ENCODE data around the gene KCTD19. TPM values are rescaled to one million over a fixed set of nuclear protein-coding genes. Genes with fewer than 3 reads are reported as not detected.

Gene KCTD19
- total RNA-seq, 2 experiments from 2014 or later: 1.1 to 3.3 TPM

Other genes starting within 250 kb of the KCTD19 start
- gene PHAF1, start 216.8 kb downstream of the KCTD19 start, total RNA-seq: 10 to 100 TPM; 14.2 to 15.2 TPM
- 1 to 10 TPM; 5.6 to 7.9 TPM for gene B3GNT9, start 175.7 kb downstream of the KCTD19 start, total RNA-seq
- gene TRADD, start 166.8 kb downstream of the KCTD19 start, total RNA-seq: 10 to 100 TPM; 36.4 to 52.6 TPM
- 10 to 100 TPM; 15.7 to 24.5 TPM for gene FBXL8, start 166.8 kb downstream of the KCTD19 start, total RNA-seq
- gene HSF4, start 162.0 kb downstream of the KCTD19 start, total RNA-seq: 10 to 100 TPM; 15.0 to 43.7 TPM
- gene NOL3, start 156.2 kb downstream of the KCTD19 start, total RNA-seq: 10 to 100 TPM in 1 of 2 experiments, 1 to 10 TPM in 1; 3.3 to 10.3 TPM
- gene MATCAP1, start 142.8 kb downstream of the KCTD19 start, total RNA-seq: 10 to 100 TPM; 38.6 to 56.0 TPM
- gene EXOC3L1, start 136.6 kb downstream of the KCTD19 start, total RNA-seq: not detected
- 100 to 1,000 TPM; 147 to 148 TPM for gene E2F4, start 134.6 kb downstream of the KCTD19 start, total RNA-seq
- 1 to 10 TPM; 6.2 to 9.8 TPM for gene ELMO3, start 127.6 kb downstream of the KCTD19 start, total RNA-seq
- gene TMEM208, start 99.6 kb downstream of the KCTD19 start, total RNA-seq: 10 to 100 TPM; 32.3 to 39.7 TPM
- 100 to 1,000 TPM; 101 to 111 TPM for gene FHOD1, start 79.3 kb downstream of the KCTD19 start, total RNA-seq
- 1 to 10 TPM; 5.4 to 6.2 TPM for gene SLC9A5, start 77.8 kb downstream of the KCTD19 start, total RNA-seq
- 10 to 100 TPM in 1 of 2 experiments, 1 to 10 TPM in 1; 7.7 to 12.8 TPM for gene PLEKHG4, start 47.2 kb downstream of the KCTD19 start, total RNA-seq
- 1 to 10 TPM in 1 of 2 experiments, under 1 TPM in 1; 0.45 to 1.0 TPM for gene LRRC36, start 74 bp upstream of the KCTD19 start, total RNA-seq
- gene TPPP3, start 66.8 kb upstream of the KCTD19 start, total RNA-seq: not detected
- gene ZDHHC1, start 89.7 kb upstream of the KCTD19 start, total RNA-seq: under 1 TPM; 0.41 to 0.49 TPM
- gene HSD11B2, start 104.4 kb upstream of the KCTD19 start, total RNA-seq: under 1 TPM in 1 of 2 experiments, not detected in 1; 0.14 TPM
- gene ATP6V0D1, start 154.4 kb upstream of the KCTD19 start, total RNA-seq: 10 to 100 TPM; 42.1 to 58.3 TPM
- not detected for gene AGRP, start 156.8 kb upstream of the KCTD19 start, total RNA-seq
- gene RIPOR1, start 202.1 kb upstream of the KCTD19 start, total RNA-seq: 10 to 100 TPM; 14.3 to 17.8 TPM
- 10 to 100 TPM; 74.0 to 81.8 TPM for gene CTCF, start 235.8 kb upstream of the KCTD19 start, total RNA-seq

All from activated CD8-positive, alpha-beta memory T cell treated with anti-CD3 and anti-CD28 coated beads, Interleukin-2, amount 10 ng/mL, durations not matched to agents 7 days and 5 days (primary cell).